ENCODE measurements around the gene PRKN.
A peak's percentile ranks its signal among the peaks of the same experiment; 100 is the strongest.

PRKN gene

GRCh38 chr6:162377735-162378134, 349.8 kb downstream of the PRKN start:
- H3K4me1 ChIP-seq, result peaks cover 0 to 27% (median 11%) of the 10 kb centered on the region in 4 donors
- peak overlapping the region; percentile 2 to 5 for H3K4me3 ChIP-seq
- TF ChIP-seq CTCF (IDR thresholded peaks at IDR 0.05), result no peak
- no peaks in the 10 kb centered on the region for H3K27me3 ChIP-seq
- H3K9me3 ChIP-seq, result no peaks in the 10 kb centered on the region
- DNase-seq, result no peak
- H3K36me3 ChIP-seq, result no peaks in the 10 kb centered on the region
- intact Hi-C loops (cut with DNase I; ENCODE audit: low total_unique reads), result no loop called here
- H3K27ac ChIP-seq, result peak overlapping the region; percentile 68 to 78

GRCh38 chr6:162373868-162374267, 353.7 kb downstream of the PRKN start:
- H3K4me3 ChIP-seq, result no peak overlapping the region
- no peak for DNase-seq
- TF ChIP-seq CTCF (IDR thresholded peaks at IDR 0.05), result no peak
- no peaks in the 10 kb centered on the region for H3K27me3 ChIP-seq
- no peaks in the 10 kb centered on the region for H3K9me3 ChIP-seq
- H3K4me1 ChIP-seq, result peaks cover 0 to 27% (median 13%) of the 10 kb centered on the region in 4 donors
- H3K36me3 ChIP-seq, result no peaks in the 10 kb centered on the region
- H3K27ac ChIP-seq, result no peak overlapping the region
- intact Hi-C loops (cut with DNase I; ENCODE audit: low total_unique reads), result no loop called here

GRCh38 chr6:162373192-162373591, 354.4 kb downstream of the PRKN start:
- H3K4me1 ChIP-seq, result peaks cover 0 to 25% (median 11%) of the 10 kb centered on the region in 4 donors

GRCh38 chr6:162372106-162372505, 355.5 kb downstream of the PRKN start:
- no peak for TF ChIP-seq CTCF (IDR thresholded peaks at IDR 0.05)
- no peaks in the 10 kb centered on the region for H3K36me3 ChIP-seq
- intact Hi-C loops (cut with DNase I; ENCODE audit: low total_unique reads), result no loop called here
- H3K27me3 ChIP-seq, result no peaks in the 10 kb centered on the region
- no peak for DNase-seq
- H3K9me3 ChIP-seq, result no peaks in the 10 kb centered on the region
- no peak overlapping the region for H3K4me3 ChIP-seq
- peaks cover 0 to 15% (median 5%) of the 10 kb centered on the region in 4 donors for H3K4me1 ChIP-seq
- H3K27ac ChIP-seq, result no peak overlapping the region

More at GRCh38 chr6:162373192-162373591, 354.4 kb downstream of the PRKN start:
- H3K27ac ChIP-seq, result no peak overlapping the region
- no peaks in the 10 kb centered on the region for H3K27me3 ChIP-seq
- TF ChIP-seq CTCF (IDR thresholded peaks at IDR 0.05), result no peak
- H3K4me3 ChIP-seq, result no peak overlapping the region
- H3K36me3 ChIP-seq, result no peaks in the 10 kb centered on the region
- no peak for DNase-seq
- no peaks in the 10 kb centered on the region for H3K9me3 ChIP-seq
- intact Hi-C loops (cut with DNase I; ENCODE audit: low total_unique reads), result no loop called here

- no peaks in the 10 kb centered on the region for H3K9me3 ChIP-seq
- DNase-seq, result no peak
- no peak overlapping the region for H3K27ac ChIP-seq
- H3K4me1 ChIP-seq, result peaks cover 0 to 12% (median 4%) of the 10 kb centered on the region in 4 donors
- H3K36me3 ChIP-seq, result no peaks in the 10 kb centered on the region
- intact Hi-C loops (cut with DNase I; ENCODE audit: low total_unique reads), result no loop called here
- no peaks in the 10 kb centered on the region for H3K27me3 ChIP-seq
- TF ChIP-seq CTCF (IDR thresholded peaks at IDR 0.05), result no peak
- no peak overlapping the region for H3K4me3 ChIP-seq
Observed at GRCh38 chr6:162371121-162371520, 356.4 kb downstream of the PRKN start.

GRCh38 chr6:162369091-162369490, 358.5 kb downstream of the PRKN start:
- intact Hi-C loops (cut with DNase I; ENCODE audit: low total_unique reads), result no loop called here

More at GRCh38 chr6:162369091-162369490, 358.5 kb downstream of the PRKN start:
- no peak for TF ChIP-seq CTCF (IDR thresholded peaks at IDR 0.05)
- Histone ChIP-seq H3K4me1 (peaks cover 0 to 12% (median 4%) of the 10 kb centered on the region in 4 donors), H3K27ac (peak overlapping the region in 1 of 2 donors; percentile 25), H3K4me3 (no peak overlapping the region), H3K9me3 (no peaks in the 10 kb centered on the region), H3K27me3 (no peaks in the 10 kb centered on the region), H3K36me3 (no peaks in the 10 kb centered on the region)
- DNase-seq, result no peak

Measured in tibial artery (tissue), 4 donors.